ENCODE results near the gene NADK. TPM values are rescaled to one million over a fixed set of nuclear protein-coding genes. Genes with fewer than 3 reads are reported as not detected.

The NADK gene
- total RNA-seq = 10 to 100 TPM; 55.5 to 78.3 (median 64.1) TPM

- Histone ChIP-seq H3K27ac (peak within 1 kb of the TSS; percentile 96), H3K4me3 (peak within 1 kb of the TSS; percentile 90), H3K36me3 (no peaks in the 10 kb centered on the region), H3K9me3 (no peaks in the 10 kb centered on the region), H3K4me1 (peaks cover 75% of the 10 kb centered on the region), H3K27me3 (no peaks in the 10 kb centered on the region)
- no peak for TF ChIP-seq EP300 (IDR thresholded peaks at IDR 0.05)
- peak in 1 of 2 donors; percentile 54 for TF ChIP-seq POLR2A (IDR thresholded peaks at IDR 0.05)
- 2% methylated on average over 9 of the region's 99 CpGs for WGBS
- no peak for DNase-seq (ENCODE audit: low spot score in 2 of 2)
These were observed at the start of gene NADK for GRCh38 chr1:1777950-1778662. Gene NADK, minus strand, starts transcription at chr1:1778470. Its CDS starts 13,064 bp downstream, at chr1:1765406.

DNA sequence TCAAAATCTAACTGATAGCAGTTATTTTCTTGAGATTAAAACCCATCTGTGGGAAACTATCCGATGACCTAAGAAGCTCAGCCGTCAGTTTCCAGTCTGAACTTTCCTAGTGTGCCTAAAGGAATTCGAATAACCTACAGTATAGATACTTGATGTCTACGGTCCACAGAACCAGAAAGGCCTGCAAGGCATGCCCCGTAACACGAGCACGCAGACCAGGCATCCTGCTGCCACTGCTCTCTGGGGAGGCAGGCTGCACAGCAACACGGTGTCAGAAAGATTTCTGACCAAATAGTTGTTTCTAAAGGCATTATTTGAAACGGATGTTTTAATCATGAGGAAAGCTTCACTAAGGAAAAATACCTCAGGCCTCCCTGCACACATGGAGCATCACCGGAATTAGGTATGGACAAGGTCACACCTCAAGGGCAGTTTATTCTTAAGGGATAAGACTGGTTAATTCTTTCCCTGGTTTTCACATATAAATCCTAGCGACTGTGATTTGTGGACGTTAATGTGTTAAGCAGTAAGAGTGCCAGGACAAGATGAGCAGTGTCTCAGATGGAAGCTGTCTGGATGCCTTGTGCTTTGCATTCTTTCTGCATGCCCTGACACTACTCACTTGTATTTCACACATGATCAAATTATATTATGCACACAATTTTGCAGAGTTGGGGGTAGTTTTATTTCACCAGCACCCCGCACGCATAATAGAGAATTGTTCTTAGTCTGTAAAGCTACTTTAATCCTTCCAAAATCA lies 49.0 kb upstream of the NADK start:
- H3K4me3 ChIP-seq = no peak overlapping the region
- H3K27ac ChIP-seq = no peak overlapping the region
- H3K36me3 ChIP-seq = peaks cover 23% of the 10 kb centered on the region
- TF ChIP-seq EP300 (IDR thresholded peaks at IDR 0.05) = no peak
- TF ChIP-seq POLR2AphosphoS5 (IDR thresholded peaks at IDR 0.05) = no peak
- no peak for TF ChIP-seq POLR2A (IDR thresholded peaks at IDR 0.05)
- no peak for DNase-seq (ENCODE audit: low spot score in 2 of 2)
- no peaks in the 10 kb centered on the region for H3K27me3 ChIP-seq
- H3K4me1 ChIP-seq = peaks cover 22% of the 10 kb centered on the region
- H3K9me3 ChIP-seq = no peaks in the 10 kb centered on the region
- whole genome bisulfite sequencing = 54% methylated on average over 14 of the region's 14 CpGs

DNA sequence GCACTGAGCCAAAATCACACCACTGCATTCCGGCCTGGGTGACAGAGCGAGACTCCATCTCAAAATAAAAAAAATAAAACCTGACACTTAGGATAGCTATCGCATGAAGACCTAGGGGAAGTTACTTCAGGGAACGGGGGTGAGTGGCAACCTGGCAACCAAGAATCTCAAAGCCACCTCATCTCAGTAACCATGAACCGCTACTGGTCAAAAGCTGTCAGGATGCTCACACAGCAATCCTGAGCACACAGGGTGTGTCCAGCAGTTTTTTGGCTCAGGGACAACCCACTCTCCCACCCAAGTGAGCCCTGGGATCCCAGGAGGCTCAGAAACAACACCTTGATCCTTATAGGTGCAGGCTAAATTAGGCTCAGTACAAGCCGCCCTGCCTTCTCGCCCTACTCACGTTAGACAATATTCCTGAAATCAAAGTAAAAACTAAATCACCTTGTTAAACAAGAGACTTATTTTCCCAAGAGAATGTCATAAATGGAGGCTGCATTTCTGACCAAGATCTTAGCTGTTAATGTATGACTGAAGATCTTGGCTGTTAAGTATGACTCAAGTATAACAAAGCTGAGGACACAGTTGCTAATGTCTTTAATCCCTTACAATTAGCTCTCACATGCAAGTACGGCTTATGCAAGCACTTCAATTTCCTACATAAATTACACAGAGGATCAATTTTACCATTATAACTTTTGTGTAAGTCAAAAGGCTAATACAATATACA lies 48.3 kb upstream of the NADK start:
- TF ChIP-seq, protein P1, sequence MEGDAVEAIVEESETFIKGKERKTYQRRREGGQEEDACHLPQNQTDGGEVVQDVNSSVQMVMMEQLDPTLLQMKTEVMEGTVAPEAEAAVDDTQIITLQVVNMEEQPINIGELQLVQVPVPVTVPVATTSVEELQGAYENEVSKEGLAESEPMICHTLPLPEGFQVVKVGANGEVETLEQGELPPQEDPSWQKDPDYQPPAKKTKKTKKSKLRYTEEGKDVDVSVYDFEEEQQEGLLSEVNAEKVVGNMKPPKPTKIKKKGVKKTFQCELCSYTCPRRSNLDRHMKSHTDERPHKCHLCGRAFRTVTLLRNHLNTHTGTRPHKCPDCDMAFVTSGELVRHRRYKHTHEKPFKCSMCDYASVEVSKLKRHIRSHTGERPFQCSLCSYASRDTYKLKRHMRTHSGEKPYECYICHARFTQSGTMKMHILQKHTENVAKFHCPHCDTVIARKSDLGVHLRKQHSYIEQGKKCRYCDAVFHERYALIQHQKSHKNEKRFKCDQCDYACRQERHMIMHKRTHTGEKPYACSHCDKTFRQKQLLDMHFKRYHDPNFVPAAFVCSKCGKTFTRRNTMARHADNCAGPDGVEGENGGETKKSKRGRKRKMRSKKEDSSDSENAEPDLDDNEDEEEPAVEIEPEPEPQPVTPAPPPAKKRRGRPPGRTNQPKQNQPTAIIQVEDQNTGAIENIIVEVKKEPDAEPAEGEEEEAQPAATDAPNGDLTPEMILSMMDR (IDR thresholded peaks at IDR 0.05) = no peak
- TF ChIP-seq POLR2AphosphoS5 (IDR thresholded peaks at IDR 0.05) (no peak), POLR2A (IDR thresholded peaks at IDR 0.05) (no peak), EP300 (IDR thresholded peaks at IDR 0.05) (no peak)
- no peak overlapping the region for H3K27ac ChIP-seq
- no peaks in the 10 kb centered on the region for H3K9me3 ChIP-seq
- DNase-seq (ENCODE audit: low spot score in 2 of 2) = no peak
- no peaks in the 10 kb centered on the region for H3K27me3 ChIP-seq
- H3K4me1 ChIP-seq = peaks cover 20% of the 10 kb centered on the region
- no peak overlapping the region for H3K4me3 ChIP-seq
- WGBS = 87% methylated on average over 9 of the region's 9 CpGs
- peaks cover 27% of the 10 kb centered on the region for H3K36me3 ChIP-seq

DNA sequence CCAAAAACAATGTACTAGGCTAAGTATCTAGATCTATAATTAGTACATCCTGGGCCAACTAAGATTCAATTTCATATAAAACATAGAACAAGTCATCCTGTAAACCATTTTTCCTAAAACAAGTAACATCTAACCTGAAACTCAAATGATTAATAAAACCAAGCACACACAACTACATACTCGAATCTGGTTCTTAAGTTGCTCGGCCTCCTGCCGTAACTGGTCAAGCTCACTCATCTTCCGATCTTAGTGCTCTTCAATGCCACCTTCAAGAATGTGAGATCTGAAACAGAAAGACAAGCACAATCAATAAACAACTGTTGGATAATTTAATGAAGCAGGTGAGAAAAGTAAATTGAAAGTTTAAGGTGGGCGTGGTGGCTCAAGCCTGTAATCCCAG lies 46.9 kb upstream of the NADK start:
- TF ChIP-seq POLR2AphosphoS5 (IDR thresholded peaks at IDR 0.05) = no peak
- WGBS = 95% methylated on average over 5 of the region's 5 CpGs
- peaks cover 33% of the 10 kb centered on the region for H3K36me3 ChIP-seq
- no peak overlapping the region for H3K4me3 ChIP-seq
- peaks cover 20% of the 10 kb centered on the region for H3K4me1 ChIP-seq
- no peak for DNase-seq (ENCODE audit: low spot score in 2 of 2)
- H3K27ac ChIP-seq = no peak overlapping the region
- no peaks in the 10 kb centered on the region for H3K27me3 ChIP-seq
- no peaks in the 10 kb centered on the region for H3K9me3 ChIP-seq

GRCh38 chr1:1819762-1820161 lies 41.5 kb upstream of the NADK start:
- H3K27ac ChIP-seq = no peak overlapping the region
- H3K4me1 ChIP-seq = no peaks in the 10 kb centered on the region
- H3K9me3 ChIP-seq = no peaks in the 10 kb centered on the region
- H3K27me3 ChIP-seq = no peaks in the 10 kb centered on the region
- WGBS = 94% methylated on average over 6 of the region's 6 CpGs
- no peak for DNase-seq (ENCODE audit: low spot score in 2 of 2)
- H3K36me3 ChIP-seq = peaks cover 55% of the 10 kb centered on the region
- TF ChIP-seq EP300 (IDR thresholded peaks at IDR 0.05) (no peak), POLR2AphosphoS5 (IDR thresholded peaks at IDR 0.05) (no peak), POLR2A (IDR thresholded peaks at IDR 0.05) (no peak)
- TF ChIP-seq, protein P1 (IDR thresholded peaks at IDR 0.05) = no peak
- no peak overlapping the region for H3K4me3 ChIP-seq

- Histone ChIP-seq H3K36me3 (peaks cover 62% of the 10 kb centered on the region), H3K9me3 (no peaks in the 10 kb centered on the region), H3K4me3 (no peak overlapping the region), H3K4me1 (no peaks in the 10 kb centered on the region), H3K27ac (no peak overlapping the region), H3K27me3 (no peaks in the 10 kb centered on the region)
- WGBS = 77% methylated on average over 3 of the region's 3 CpGs
- DNase-seq (ENCODE audit: low spot score in 2 of 2) = no peak
- no peak for TF ChIP-seq POLR2AphosphoS5 (IDR thresholded peaks at IDR 0.05)
- TF ChIP-seq POLR2A (IDR thresholded peaks at IDR 0.05) = no peak
- TF ChIP-seq, protein P1 (IDR thresholded peaks at IDR 0.05) = no peak
- TF ChIP-seq EP300 (IDR thresholded peaks at IDR 0.05) = no peak
These were observed 39.0 kb upstream of the NADK start for GRCh38 chr1:1817221-1817620.
